H1 (cell line): ENCODE data around the gene RNF220. TPM values are rescaled to one million over a fixed set of nuclear protein-coding genes. Genes with fewer than 3 reads are reported as not detected.

Experiments
- EP300 ChIP-seq, 2 experiments: IDR thresholded peaks; 1 replicate in 1 of 2; 2 replicates in 1 of 2; pipeline ENCODE4 v1.6.1; 2011 to 2012; ENCODE audit warnings: low read depth in 2 of 2, low read length in 2 of 2, mild to moderate bottlenecking in 2 of 2, borderline replicate concordance in 1 of 2, inconsistent platforms in 1 of 2, moderate library complexity in 1 of 2
- MAFK ChIP-seq: IDR thresholded peaks from 2 replicates; pipeline ENCODE4 v1.6.1; 2012; ENCODE audit warnings: low read depth, mild to moderate bottlenecking, improper control_type of control experiment, low read length
- SIRT6 ChIP-seq: IDR thresholded peaks from one replicate; pipeline ENCODE4 v1.7.1; 2012; ENCODE audit warnings: low read length, inconsistent platforms
- SP1 ChIP-seq: IDR thresholded peaks from 2 replicates; pipeline ENCODE4 v1.6.1; 2011; ENCODE audit warnings: low read depth, low read length
- polyA plus RNA-seq, 7 experiments: library from polyadenylated mRNA; depleted of rRNA in 3 of 7; stranded (reverse) in 5 of 7; unstranded in 2 of 7; fragments of >200 nt in 5 of 7; fragments of 200-250 nt in 2 of 7; gene quantifications; 1 replicate in 5 of 7; 2 replicates in 1 of 7; 4 replicates in 1 of 7; pipeline versions ENCODE4 v1.2.1 to v1.2.3, GENCODE V29; 2011 to 2013; ENCODE audit warnings: missing spikeins in 2 of 7, mixed read lengths in 2 of 7
- total RNA-seq: library from RNA; stranded (reverse); fragmentation: NEBNext Ultra II Directional; extraction: Animal tissue kit (Norgen Biotek cat#: 25700); gene quantifications from 2 replicates; pipeline ENCODE4 v1.2.1, GENCODE V29; 2021

Gene RNF220
- total and polyA plus RNA-seq, 2 of the 8 experiments (the other 6 are each of a cell fraction or from before 2014, with no cell fraction given) = 123 to 160 TPM

GRCh38 chr1:44576456-44577150, 171.5 kb downstream of the RNF220 start (continued):
- TF ChIP-seq MAFK (no peak), SP1 (0 out of 2 replicates have a peak, but pooled peaks have one; percentile 16), EP300 (IDR thresholded peaks at IDR 0.05; ENCODE audit: borderline replicate concordance in 1 of 2, low read depth in 2 of 2, low read length in 2 of 2) (peak in 1 of 2 experiments; percentile 54; a peak in 1 of 3 replicates), SIRT6 (no peak)
